Spleen (tissue), 11 donors: ENCODE data around the gene OMA1. TPM values are rescaled to one million over a fixed set of nuclear protein-coding genes. Genes with fewer than 3 reads are reported as not detected.

Experiments used
- DNase-seq: peaks from one replicate; pipeline ENCODE4 v3.0.0-alpha.2; 2020
- H3K27ac ChIP-seq, 8 donors: fragments of 200-600 bp; sonication (generic) in 7 of 8; 1 replicate in 4 of 8; 2 replicates in 4 of 8; pipeline versions ENCODE4 v1.5.0 to v1.8.0; 2016 to 2021; ENCODE audit warnings: inconsistent platforms in 4 of 8, mild to moderate bottlenecking in 4 of 8, moderate library complexity in 1 of 8
- H3K27me3 ChIP-seq, 7 donors: fragments of 200-600 bp; sonication (generic) in 6 of 7; replicated peaks in 1 of 7; 1 replicate in 4 of 7; 2 replicates in 3 of 7; pipeline versions ENCODE4 v1.5.0 to v1.8.0; 2016 to 2021; ENCODE audit warnings: inconsistent platforms in 3 of 7, mild to moderate bottlenecking in 1 of 7
- H3K36me3 ChIP-seq, 6 donors: fragments of 200-600 bp; sonication (generic) in 5 of 6; 1 replicate in 4 of 6; 2 replicates in 2 of 6; pipeline versions ENCODE4 v1.5.0 to v1.8.0; 2016 to 2021; ENCODE audit warnings: inconsistent platforms in 2 of 6
- H3K4me1 ChIP-seq, 6 donors: fragments of 200-600 bp; sonication (generic) in 5 of 6; 1 replicate in 3 of 6; 2 replicates in 3 of 6; pipeline versions ENCODE4 v1.5.0 to v1.8.0; 2016 to 2021; ENCODE audit warnings: inconsistent platforms in 3 of 6
- H3K4me3 ChIP-seq, 8 donors: fragments of 200-600 bp; sonication (generic) in 7 of 8; 1 replicate in 4 of 8; 2 replicates in 4 of 8; pipeline versions ENCODE4 v1.5.0 to v1.8.0; 2016 to 2021; ENCODE audit warnings: inconsistent platforms in 4 of 8, mild to moderate bottlenecking in 4 of 8, moderate library complexity in 2 of 8
- H3K9me3 ChIP-seq, 8 donors: fragments of 200-600 bp; sonication (generic) in 7 of 8; 1 replicate in 4 of 8; 2 replicates in 4 of 8; pipeline versions ENCODE4 v1.5.0 to v1.8.0; 2016 to 2021; ENCODE audit warnings: inconsistent platforms in 4 of 8
- CTCF ChIP-seq, 11 experiments: fragments of 200-600 bp in 7 of 11; fragments of 450-650 bp in 4 of 11; sonication (generic) in 4 of 11; IDR thresholded peaks in 8 of 11; conservative IDR thresholded peaks in 3 of 11; 1 replicate in 7 of 11; 2 replicates in 4 of 11; pipeline versions ENCODE4 v1.4.0 to v1.8.0; 2016 to 2021; ENCODE audit warnings: antibody characterized with exemption in 11 of 11, inconsistent platforms in 4 of 11, mild to moderate bottlenecking in 1 of 11
- POLR2A ChIP-seq, 3 donors: fragments of 450-650 bp; IDR thresholded peaks; one replicate each; pipeline ENCODE4 v1.5.1; 2017; ENCODE audit warnings: antibody characterized with exemption in 3 of 3, mild to moderate bottlenecking in 1 of 3
- POLR2AphosphoS5 ChIP-seq, 3 donors: sonication (generic); formaldehyde crosslinking; IDR thresholded peaks; one replicate each; pipeline ENCODE4 v1.5.1; 2017; ENCODE audit warnings: antibody characterized with exemption in 3 of 3
- WGBS, 5 donors: extraction: QIAGEN DNeasy Blood & Tissue Kit in 3 of 5; methylation state at CpG; one replicate each; pipeline versions ENCODE4 v1.1.5 to v1.1.7; 2013 to 2018; 5-methylcytosine and 5-hydroxymethylcytosine counted together
- intact Hi-C: fragments of 100-400 bp; cut with DNase I; formaldehyde crosslinking; loops from one replicate; pipeline ENCODE4 v1.15.0; 2023; ENCODE audit warnings: low total_unique reads
- polyA plus RNA-seq, 3 donors: library from polyadenylated mRNA; stranded (reverse); fragments of 200-250 nt; gene quantifications; one replicate each; pipeline ENCODE4 v1.2.1, GENCODE V29; 2013
- total RNA-seq, 7 donors: library from RNA; depleted of rRNA in 3 of 7; stranded (reverse); fragments of >200 nt in 3 of 7; fragmentation: NEBNext Ultra II Directional in 4 of 7; extraction: Animal tissue kit (Norgen Biotek cat#: 25700) in 4 of 7; gene quantifications; one replicate each; pipeline versions ENCODE4 v1.1.0 to v1.2.1, GENCODE V29; 2016 to 2021
- donor health status: healthy with polysubstance abuse.
- donor health status: DM: no; HTN: no; CAD: no; lungs with moderate emphysema.
- donor health status: DM: no; HTN: no; CAD: no.
- donor health status: Bipolar disorder and iron deficiency.
- donor health status: healthy.
- donor health status: DM: no; HTN: no; CAD: no.
- donor health status: DM: yes; HTN: yes; CAD: no.

Gene OMA1
- total and polyA plus RNA-seq, 10 donors, result 19.3 to 48.6 (median 32.5) TPM

- H3K36me3 ChIP-seq, result no peaks in the 10 kb centered on the region
- TF ChIP-seq POLR2AphosphoS5 (IDR thresholded peaks at IDR 0.05) (no peak), POLR2A (IDR thresholded peaks at IDR 0.05) (no peak), CTCF (IDR thresholded peaks at IDR 0.05 in 8 of 11, conservative IDR thresholded peaks at IDR 0.05 in 3 of 11) (no peak)
- H3K4me1 ChIP-seq, result peaks cover 8 to 42% (median 23%) of the 10 kb centered on the region in 6 donors
- 80 to 96% (median 92%) methylated on average over 2 of the region's 2 CpGs for WGBS, 5 donors
- H3K9me3 ChIP-seq, result no peaks in the 10 kb centered on the region
- H3K27me3 ChIP-seq, result peaks cover 0 to 42% (median 11%) of the 10 kb centered on the region in 7 donors
- no peak for DNase-seq
- no peak overlapping the region for H3K27ac ChIP-seq
- no peak overlapping the region for H3K4me3 ChIP-seq
- intact Hi-C loops, result no loop called here
These were observed 35.1 kb upstream of the OMA1 start for GRCh38 chr1:58581641-58582040.

- Histone ChIP-seq H3K27ac (no peak overlapping the region), H3K4me3 (no peak overlapping the region), H3K27me3 (peaks cover 0 to 54% (median 25%) of the 10 kb centered on the region in 7 donors), H3K9me3 (no peaks in the 10 kb centered on the region), H3K36me3 (no peaks in the 10 kb centered on the region), H3K4me1 (peaks cover 9 to 54% (median 33%) of the 10 kb centered on the region in 6 donors)
- no peak for TF ChIP-seq POLR2AphosphoS5 (IDR thresholded peaks at IDR 0.05)
- no peak for TF ChIP-seq POLR2A (IDR thresholded peaks at IDR 0.05)
- no peak for TF ChIP-seq CTCF (IDR thresholded peaks at IDR 0.05 in 8 of 11, conservative IDR thresholded peaks at IDR 0.05 in 3 of 11)
- no peak for DNase-seq
- intact Hi-C loops, result no loop called here
- 20 to 67% (median 29%) methylated on average over 1 of the region's 1 CpG for WGBS, 5 donors
These were observed 33.7 kb upstream of the OMA1 start for GRCh38 chr1:58580186-58580585.

- Histone ChIP-seq H3K36me3 (no peaks in the 10 kb centered on the region), H3K27ac (peak overlapping the region in 1 of 8 donors; percentile 70), H3K9me3 (no peaks in the 10 kb centered on the region), H3K4me1 (peaks cover 9 to 46% (median 26%) of the 10 kb centered on the region in 6 donors), H3K27me3 (peaks cover 0 to 80% (median 41%) of the 10 kb centered on the region in 7 donors), H3K4me3 (peak overlapping the region in 5 of 8 donors; percentile 32 to 67 (median 41))
- intact Hi-C loops, result no loop called here
- TF ChIP-seq CTCF (IDR thresholded peaks at IDR 0.05 in 8 of 11, conservative IDR thresholded peaks at IDR 0.05 in 3 of 11), result no peak
- TF ChIP-seq POLR2AphosphoS5 (IDR thresholded peaks at IDR 0.05), result no peak
- TF ChIP-seq POLR2A (IDR thresholded peaks at IDR 0.05), result no peak
- no peak for DNase-seq
- WGBS, 5 donors, result 13 to 29% (median 23%) methylated on average over 3 of the region's 3 CpGs
These were observed 31.1 kb upstream of the OMA1 start for GRCh38 chr1:58577654-58578030.

- peaks cover 9 to 46% (median 26%) of the 10 kb centered on the region in 6 donors for H3K4me1 ChIP-seq
- 12 to 40% (median 19%) methylated on average over 30 to 107 of the region's 107 CpGs for WGBS, 5 donors
- intact Hi-C loops, result no loop called here
- peak; percentile 86 for DNase-seq
- peaks cover 0 to 86% (median 42%) of the 10 kb centered on the region in 7 donors for H3K27me3 ChIP-seq
- no peaks in the 10 kb centered on the region for H3K9me3 ChIP-seq
- H3K4me3 ChIP-seq, result peak within 1 kb of the TSS; percentile 21 to 67 (median 42)
- H3K36me3 ChIP-seq, result no peaks in the 10 kb centered on the region
- TF ChIP-seq POLR2AphosphoS5 (IDR thresholded peaks at IDR 0.05), result peak in 1 of 3 donors; percentile 4
- TF ChIP-seq POLR2A (IDR thresholded peaks at IDR 0.05), result no peak
- no peak for TF ChIP-seq CTCF (IDR thresholded peaks at IDR 0.05 in 8 of 11, conservative IDR thresholded peaks at IDR 0.05 in 3 of 11)
- H3K27ac ChIP-seq, result peak within 1 kb of the TSS in 4 of 8 donors; percentile 23 to 70 (median 56)
These were observed 30.5 kb upstream of the OMA1 start, which contains the start of gene TACSTD2 for GRCh38 chr1:58576727-58577653. Gene TACSTD2 (minus strand): TSS chr1:58577252. CDS start chr1:58577156, 96 bp downstream.
